HepG2 (cell line): ENCODE data around the gene ZNF343. TPM values are rescaled to one million over a fixed set of nuclear protein-coding genes. Genes with fewer than 3 reads are reported as not detected.

ENCODE experiments used
- AGO1 ChIP-seq: fragments of 200-400 bp; formaldehyde crosslinking; IDR thresholded peaks from 2 replicates; pipeline ENCODE4 v1.6.1; 2017; ENCODE audit warnings: mild to moderate bottlenecking, low read depth, low read length, moderate library complexity; ENCODE audit not compliant: poor library complexity, severe bottlenecking
- BORCS8-MEF2B ChIP-seq: sonication (generic); formaldehyde crosslinking; IDR thresholded peaks from 2 replicates; pipeline ENCODE4 v1.8.0; 2022; ENCODE audit warnings: mild to moderate bottlenecking, missing genetic modification reagents
- ELF4 ChIP-seq: sonication (generic); formaldehyde crosslinking; IDR thresholded peaks from 2 replicates; pipeline ENCODE4 v1.5.0; 2020; ENCODE audit warnings: missing genetic modification reagents, mild to moderate bottlenecking, moderate library complexity, borderline replicate concordance
- GZF1 ChIP-seq: sonication (generic); formaldehyde crosslinking; IDR thresholded peaks from 2 replicates; pipeline ENCODE4 v1.5.1; 2020; ENCODE audit warnings: mild to moderate bottlenecking, missing genetic modification reagents
- HNRNPK ChIP-seq: fragments of 200-400 bp; formaldehyde crosslinking; IDR thresholded peaks from 2 replicates; pipeline ENCODE4 v1.6.1; 2018; ENCODE audit warnings: low read length, low read depth, moderate library complexity, mild to moderate bottlenecking; ENCODE audit not compliant: poor library complexity, severe bottlenecking
- JDP2 ChIP-seq: sonication (generic); formaldehyde crosslinking; IDR thresholded peaks from 2 replicates; pipeline ENCODE4 v1.8.1; 2022; ENCODE audit warnings: missing genetic modification reagents, borderline replicate concordance
- JUND ChIP-seq: sonication (generic); formaldehyde crosslinking; IDR thresholded peaks from 2 replicates; pipeline ENCODE4 v1.8.0; 2022; ENCODE audit warnings: mild to moderate bottlenecking, missing genetic modification reagents
- KAT2B ChIP-seq: fragments of 150-350 bp; IDR thresholded peaks from 2 replicates; pipeline ENCODE4 v1.6.1; 2014; ENCODE audit warnings: low read depth, low read length, borderline replicate concordance
- KDM4B ChIP-seq: sonication (generic); formaldehyde crosslinking; IDR thresholded peaks from 2 replicates; pipeline ENCODE4 v1.4.0; 2020; ENCODE audit warnings: missing genetic modification reagents
- KLF11 ChIP-seq: IDR thresholded peaks from 2 replicates; pipeline ENCODE4 v1.6.1; 2016; ENCODE audit warnings: missing compliant biosample characterization
- NFKBIZ ChIP-seq: IDR thresholded peaks from 2 replicates; pipeline ENCODE4 v1.6.1; 2018; ENCODE audit warnings: missing genetic modification reagents, missing compliant biosample characterization
- PAX8 ChIP-seq: sonication (generic); formaldehyde crosslinking; IDR thresholded peaks from 2 replicates; pipeline ENCODE4 v1.8.0; 2022; ENCODE audit warnings: mild to moderate bottlenecking, missing genetic modification reagents, borderline replicate concordance
- PBX2 ChIP-seq: IDR thresholded peaks from 2 replicates; pipeline ENCODE4 v1.6.1; 2016; ENCODE audit warnings: control low read depth
- PHF20 ChIP-seq: sonication (generic); formaldehyde crosslinking; IDR thresholded peaks from 2 replicates; pipeline ENCODE4 v1.5.0; 2020; ENCODE audit warnings: mild to moderate bottlenecking, missing genetic modification reagents
- SIX4 ChIP-seq: sonication (generic); formaldehyde crosslinking; IDR thresholded peaks from 2 replicates; pipeline ENCODE4 v1.4.0; 2020; ENCODE audit warnings: missing genetic modification reagents
- SYNCRIP ChIP-seq: fragments of 200-400 bp; formaldehyde crosslinking; IDR thresholded peaks from 2 replicates; pipeline ENCODE4 v1.6.1; 2018; ENCODE audit warnings: mild to moderate bottlenecking, low read depth, low read length; ENCODE audit not compliant: insufficient read depth
- TOE1 ChIP-seq: sonication (generic); formaldehyde crosslinking; IDR thresholded peaks from 2 replicates; pipeline ENCODE4 v1.4.0; 2020; ENCODE audit warnings: mild to moderate bottlenecking, missing genetic modification reagents
- ZBTB39 ChIP-seq: sonication (generic); formaldehyde crosslinking; IDR thresholded peaks from 2 replicates; pipeline ENCODE4 v1.5.0; 2020; ENCODE audit warnings: missing genetic modification reagents
- ZFP62 ChIP-seq: sonication (generic); formaldehyde crosslinking; IDR thresholded peaks from 2 replicates; pipeline ENCODE4 v1.4.0; 2020; ENCODE audit warnings: missing genetic modification reagents
- ZNF232 ChIP-seq: sonication (generic); formaldehyde crosslinking; IDR thresholded peaks from 2 replicates; pipeline ENCODE4 v1.4.0; 2020; ENCODE audit warnings: missing genetic modification reagents, borderline replicate concordance
- ZNF577 ChIP-seq: sonication (generic); formaldehyde crosslinking; IDR thresholded peaks from 2 replicates; pipeline ENCODE4 v1.4.0; 2020; ENCODE audit warnings: mild to moderate bottlenecking, low read depth, missing genetic modification reagents, borderline replicate concordance
- ZNF629 ChIP-seq: sonication (generic); formaldehyde crosslinking; conservative IDR thresholded peaks from 2 replicates; pipeline ENCODE4 v1.5.0; 2020; ENCODE audit warnings: missing genetic modification reagents
- ZNF772 ChIP-seq: sonication (generic); formaldehyde crosslinking; IDR thresholded peaks from 2 replicates; pipeline ENCODE4 v1.5.0; 2020; ENCODE audit warnings: mild to moderate bottlenecking, missing genetic modification reagents
- polyA plus RNA-seq, 8 experiments: library from polyadenylated mRNA; depleted of rRNA in 3 of 8; stranded (reverse) in 7 of 8; unstranded in 1 of 8; fragments of >200 nt; fragmentation: Illumina TruSeq in 4 of 8; extraction: Trizol in 4 of 8; gene quantifications; 2 replicates each; pipeline versions ENCODE4 v1.2.1 to v1.2.3, GENCODE V29; 2011 to 2016; ENCODE audit warnings: low read depth in 4 of 8, missing spikeins in 1 of 8, mixed read lengths in 1 of 8; ENCODE audit not compliant: insufficient read depth in 1 of 8
- total RNA-seq, 5 experiments: library from RNA; depleted of rRNA; stranded (reverse); fragments of >200 nt; fragmentation: Illumina TruSeq; extraction: Trizol; gene quantifications; 2 replicates each; pipeline ENCODE4 v1.2.3, GENCODE V29; 2016; ENCODE audit warnings: low read depth in 1 of 5
- TF ChIP-seq, protein P1 (sequence below): sonication (generic); formaldehyde crosslinking; IDR thresholded peaks from 2 replicates; pipeline ENCODE4 v1.4.0; 2020; ENCODE audit warnings: missing genetic modification reagents, borderline replicate concordance
- TF ChIP-seq, protein P2 (sequence below): sonication (generic); formaldehyde crosslinking; IDR thresholded peaks from 2 replicates; pipeline ENCODE4 v1.4.0; 2020; ENCODE audit warnings: mild to moderate bottlenecking, missing genetic modification reagents

Gene ZNF343
- total and polyA plus RNA-seq, 2 of the 13 experiments (the other 11 are each of a cell fraction or from before 2014, with no cell fraction given): 16.4 to 22.1 TPM

DNA sequence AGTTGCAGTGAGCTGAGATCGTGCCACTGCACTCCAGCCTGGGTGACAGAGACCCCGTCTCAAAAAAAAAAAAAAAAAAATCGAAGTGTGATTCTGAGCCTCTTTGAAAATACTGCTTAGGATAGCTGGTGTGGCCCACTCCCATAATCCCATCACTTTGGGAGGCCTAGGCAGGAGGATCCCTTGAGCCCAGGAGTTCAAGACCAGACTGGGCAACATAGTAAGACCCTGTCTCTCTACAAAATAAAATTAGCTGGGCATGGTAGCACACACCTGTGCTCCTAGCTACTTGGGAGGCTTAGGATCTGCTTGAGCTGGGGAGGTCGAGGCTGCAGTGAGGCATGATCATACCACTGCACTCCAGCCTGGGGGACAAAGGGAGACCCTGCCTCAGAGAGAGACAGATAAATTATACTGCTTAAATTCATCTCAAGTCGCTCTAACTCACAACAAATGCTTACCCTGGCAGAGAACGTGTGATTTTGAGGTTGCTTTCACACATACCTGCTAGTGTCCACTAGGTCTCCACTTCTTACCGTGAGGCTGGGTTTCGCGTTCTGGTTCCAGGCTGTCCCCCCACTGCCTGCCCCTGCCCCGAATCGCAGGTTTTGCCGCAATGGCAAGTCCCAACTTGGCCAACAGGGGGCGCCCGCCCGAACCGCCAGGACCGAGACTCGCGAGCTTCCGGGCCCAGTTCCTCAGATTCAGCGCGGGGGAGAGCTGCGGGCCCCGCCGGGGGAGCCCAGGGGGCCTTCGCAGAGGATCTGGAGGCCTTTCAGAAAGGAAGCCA is 15.4 kb upstream of the ZNF343 start (continued):
- TF ChIP-seq BORCS8-MEF2B (CRISPR knock-in tag) (peak; percentile 85), ZBTB39 (CRISPR knock-in tag) (no peak), HNRNPK (no peak), ZNF232 (CRISPR knock-in tag) (no peak), NFKBIZ (no peak), TOE1 (CRISPR knock-in tag) (no peak), GZF1 (CRISPR knock-in tag) (no peak; the same call in 1 of the 2 replicates), ELF4 (no peak; the same call in 1 of the 2 replicates), KAT2B (peak; percentile 3; the same call in 1 of the 2 replicates), KLF11 (CRISPR knock-in tag) (no peak), KDM4B (CRISPR knock-in tag) (no peak), JUND (no peak), ZNF577 (CRISPR knock-in tag) (0 out of 2 replicates have a peak, but pooled peaks have one; percentile 76), JDP2 (no peak), ZFP62 (CRISPR knock-in tag) (no peak), PBX2 (no peak), SYNCRIP (no peak), ZNF772 (CRISPR knock-in tag) (peak; percentile 69; the same call in 1 of the 2 replicates), PHF20 (CRISPR knock-in tag) (no peak; the same call in 1 of the 2 replicates), ZNF629 (CRISPR knock-in tag) (no peak), PAX8 (CRISPR knock-in tag) (peak; percentile 80; the same call in 1 of the 2 replicates), SIX4 (CRISPR knock-in tag) (no peak), AGO1 (no peak)
- TF ChIP-seq, protein P1, sequence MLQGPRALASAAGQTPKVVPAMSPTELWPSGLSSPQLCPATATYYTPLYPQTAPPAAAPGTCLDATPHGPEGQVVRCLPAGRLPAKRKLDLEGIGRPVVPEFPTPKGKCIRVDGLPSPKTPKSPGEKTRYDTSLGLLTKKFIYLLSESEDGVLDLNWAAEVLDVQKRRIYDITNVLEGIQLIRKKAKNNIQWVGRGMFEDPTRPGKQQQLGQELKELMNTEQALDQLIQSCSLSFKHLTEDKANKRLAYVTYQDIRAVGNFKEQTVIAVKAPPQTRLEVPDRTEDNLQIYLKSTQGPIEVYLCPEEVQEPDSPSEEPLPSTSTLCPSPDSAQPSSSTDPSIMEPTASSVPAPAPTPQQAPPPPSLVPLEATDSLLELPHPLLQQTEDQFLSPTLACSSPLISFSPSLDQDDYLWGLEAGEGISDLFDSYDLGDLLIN (CRISPR knock-in tag): 0 out of 2 replicates have a peak, but pooled peaks have one; percentile 20
- TF ChIP-seq, protein P2, sequence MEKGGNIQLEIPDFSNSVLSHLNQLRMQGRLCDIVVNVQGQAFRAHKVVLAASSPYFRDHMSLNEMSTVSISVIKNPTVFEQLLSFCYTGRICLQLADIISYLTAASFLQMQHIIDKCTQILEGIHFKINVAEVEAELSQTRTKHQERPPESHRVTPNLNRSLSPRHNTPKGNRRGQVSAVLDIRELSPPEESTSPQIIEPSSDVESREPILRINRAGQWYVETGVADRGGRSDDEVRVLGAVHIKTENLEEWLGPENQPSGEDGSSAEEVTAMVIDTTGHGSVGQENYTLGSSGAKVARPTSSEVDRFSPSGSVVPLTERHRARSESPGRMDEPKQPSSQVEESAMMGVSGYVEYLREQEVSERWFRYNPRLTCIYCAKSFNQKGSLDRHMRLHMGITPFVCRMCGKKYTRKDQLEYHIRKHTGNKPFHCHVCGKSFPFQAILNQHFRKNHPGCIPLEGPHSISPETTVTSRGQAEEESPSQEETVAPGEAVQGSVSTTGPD: no peak
